Testis (tissue), 2 donors: ENCODE data around the gene NANOS2.

Experiments
- CTCF ChIP-seq, 3 experiments: fragments of 450-650 bp in 2 of 3; fragments of 200-600 bp in 1 of 3; sonication (generic) in 1 of 3; IDR thresholded peaks; one replicate each; pipeline ENCODE4 v1.5.1; 2016 to 2019; ENCODE audit warnings: antibody characterized with exemption in 3 of 3, mild to moderate bottlenecking in 2 of 3, moderate library complexity in 1 of 3
- POLR2A ChIP-seq: fragments of 450-650 bp; IDR thresholded peaks from one replicate; pipeline ENCODE4 v1.6.1; 2017; ENCODE audit warnings: antibody characterized with exemption, mild to moderate bottlenecking, moderate library complexity

GRCh38 chr19:45924891-45925447 lies 10.4 kb upstream of the NANOS2 start:
- no peak for TF ChIP-seq CTCF (IDR thresholded peaks at IDR 0.05)
- no peak for TF ChIP-seq POLR2A
